BLaER1 treated with 17β-estradiol and CSF1 and Interleukin-3, amounts not matched to agents 10 nM and 100 nM (cell line): ENCODE results near the gene CCDC106.
A peak's percentile ranks its signal among the peaks of the same experiment; 100 is the strongest.

Experiments used
- H3K27ac ChIP-seq, 11 experiments: shearing (Covaris generic); formaldehyde crosslinking; 2 replicates each; pipeline ENCODE4 v1.8.1; 2022
- H3K27me3 ChIP-seq, 11 experiments: shearing (Covaris generic); formaldehyde crosslinking; 2 replicates each; pipeline ENCODE4 v1.8.1; 2022
- H3K36me3 ChIP-seq, 11 experiments: shearing (Covaris generic); formaldehyde crosslinking; 2 replicates each; pipeline ENCODE4 v1.8.1; 2022
- H3K4me1 ChIP-seq, 10 experiments: shearing (Covaris generic); formaldehyde crosslinking; 2 replicates each; pipeline ENCODE4 v1.8.1; 2022
- H3K4me2 ChIP-seq, 11 experiments: shearing (Covaris generic); formaldehyde crosslinking; 2 replicates each; pipeline ENCODE4 v1.8.1; 2022
- H3K4me3 ChIP-seq, 10 experiments: shearing (Covaris generic); formaldehyde crosslinking; 2 replicates each; pipeline ENCODE4 v1.8.1; 2022
- H3K9ac ChIP-seq, 11 experiments: shearing (Covaris generic); formaldehyde crosslinking; 2 replicates each; pipeline ENCODE4 v1.8.1; 2022
- H3K9me3 ChIP-seq, 11 experiments: shearing (Covaris generic); formaldehyde crosslinking; replicated peaks in 1 of 11; 2 replicates each; pipeline ENCODE4 v1.8.1; 2022
- H4K20me1 ChIP-seq, 11 experiments: shearing (Covaris generic); formaldehyde crosslinking; 2 replicates each; pipeline ENCODE4 v1.8.1; 2022
- Cebpa-rat ChIP-seq, 11 experiments: shearing (Covaris generic); IDR thresholded peaks; 2 replicates each; pipeline ENCODE4 v1.8.1; 2022

CCDC106 gene

GRCh38 chr19:55635856-55636440 lies 12.1 kb upstream of the CCDC106 start:
- peaks cover 5 to 13% (median 8%) of the 10 kb centered on the region in 11 experiments; a peak in 11 of 22 replicates for H3K36me3 ChIP-seq
- no peaks in the 10 kb centered on the region for H3K9me3 ChIP-seq
- no peaks in the 10 kb centered on the region for H3K27me3 ChIP-seq
- TF ChIP-seq Cebpa-rat (IDR thresholded peaks at IDR 0.05) = no peak
- H3K27ac ChIP-seq = peak overlapping the region; percentile 92 to 99 (median 95)
- peaks cover 53 to 79% (median 66%) of the 10 kb centered on the region in 10 experiments for H3K4me1 ChIP-seq
- peak overlapping the region; percentile 75 to 98 (median 91) for H3K4me3 ChIP-seq
- no peaks in the 10 kb centered on the region; a peak in 1 of 22 replicates for H4K20me1 ChIP-seq
- H3K9ac ChIP-seq = peak overlapping the region; percentile 90 to 99 (median 96)
- H3K4me2 ChIP-seq = peak overlapping the region; percentile 94 to 100 (median 97)

- Histone ChIP-seq H3K36me3 (peaks cover 5 to 13% (median 8%) of the 10 kb centered on the region in 11 experiments; a peak in 11 of 22 replicates), H3K27ac (peak overlapping the region in 3 of 11 experiments; percentile 93 to 96 (median 95); a peak in 2 of 22 replicates), H3K9me3 (no peaks in the 10 kb centered on the region), H4K20me1 (no peaks in the 10 kb centered on the region; a peak in 1 of 22 replicates), H3K27me3 (no peaks in the 10 kb centered on the region), H3K4me2 (peak overlapping the region; percentile 94 to 100 (median 97)), H3K4me1 (peaks cover 53 to 75% (median 66%) of the 10 kb centered on the region in 10 experiments), H3K9ac (peak overlapping the region in 10 of 11 experiments; percentile 90 to 99 (median 96); a peak in 18 of 22 replicates), H3K4me3 (peak overlapping the region in 7 of 10 experiments; percentile 75 to 98 (median 94); a peak in 7 of 20 replicates)
- no peak for TF ChIP-seq Cebpa-rat (IDR thresholded peaks at IDR 0.05)
Measured at GRCh38 chr19:55636723-55637122, 11.3 kb upstream of the CCDC106 start.

- no peak overlapping the region; a peak in 1 of 22 replicates for H3K27ac ChIP-seq
- H3K4me3 ChIP-seq = no peak overlapping the region
- no peaks in the 10 kb centered on the region for H3K9me3 ChIP-seq
- H3K4me1 ChIP-seq = peaks cover 55 to 80% (median 67%) of the 10 kb centered on the region in 10 experiments
- H3K9ac ChIP-seq = peak overlapping the region in 4 of 11 experiments; percentile 9 to 97 (median 94); a peak in 4 of 22 replicates
- no peak for TF ChIP-seq Cebpa-rat (IDR thresholded peaks at IDR 0.05)
- peaks cover 5 to 13% (median 8%) of the 10 kb centered on the region in 11 experiments; a peak in 11 of 22 replicates for H3K36me3 ChIP-seq
- peak overlapping the region in 9 of 11 experiments; percentile 8 to 100 (median 97); a peak in 13 of 22 replicates for H3K4me2 ChIP-seq
- no peaks in the 10 kb centered on the region for H3K27me3 ChIP-seq
- H4K20me1 ChIP-seq = peaks cover 0 to 6% (median 0%) of the 10 kb centered on the region in 11 experiments; a peak in 3 of 22 replicates
Measured at GRCh38 chr19:55637534-55637933, 10.5 kb upstream of the CCDC106 start.

- Histone ChIP-seq H4K20me1 (peaks cover 0 to 11% (median 0%) of the 10 kb centered on the region in 11 experiments; a peak in 3 of 22 replicates), H3K4me3 (0 out of 20 replicates have a peak overlapping the region, but pooled peaks of 1 of the 10 experiments have one; percentile 8), H3K4me1 (peaks cover 56 to 74% (median 65%) of the 10 kb centered on the region in 10 experiments), H3K9ac (peak overlapping the region in 3 of 11 experiments; percentile 15 to 95 (median 24); a peak in 3 of 22 replicates), H3K27me3 (no peaks in the 10 kb centered on the region), H3K9me3 (no peaks in the 10 kb centered on the region), H3K36me3 (peaks cover 5 to 13% (median 8%) of the 10 kb centered on the region in 11 experiments; a peak in 11 of 22 replicates), H3K27ac (peak overlapping the region in 5 of 11 experiments; percentile 32 to 90 (median 86); a peak in 3 of 22 replicates), H3K4me2 (peak overlapping the region; percentile 95 to 100 (median 100); a peak in 21 of 22 replicates)
- TF ChIP-seq Cebpa-rat (IDR thresholded peaks at IDR 0.05) = no peak
Measured at GRCh38 chr19:55638864-55639359, 9.1 kb upstream of the CCDC106 start.

- H3K4me2 ChIP-seq = peak overlapping the region; percentile 95 to 100 (median 100)
- H3K36me3 ChIP-seq = peaks cover 12 to 22% (median 16%) of the 10 kb centered on the region in 11 experiments
- no peaks in the 10 kb centered on the region for H3K27me3 ChIP-seq
- TF ChIP-seq Cebpa-rat (IDR thresholded peaks at IDR 0.05) = no peak
- peak overlapping the region; percentile 60 to 92 (median 86); a peak in 21 of 22 replicates for H3K27ac ChIP-seq
- peaks cover 60 to 78% (median 69%) of the 10 kb centered on the region in 10 experiments for H3K4me1 ChIP-seq
- H3K9ac ChIP-seq = peak overlapping the region; percentile 83 to 97 (median 89)
- no peaks in the 10 kb centered on the region for H3K9me3 ChIP-seq
- H3K4me3 ChIP-seq = peak overlapping the region; percentile 78 to 91 (median 87)
- peaks cover 0 to 21% (median 10%) of the 10 kb centered on the region in 11 experiments; a peak in 12 of 22 replicates for H4K20me1 ChIP-seq
Measured at GRCh38 chr19:55640043-55640576, 7.9 kb upstream of the CCDC106 start.

GRCh38 chr19:55640577-55641425 lies 7.2 kb upstream of the CCDC106 start, which contains the start of gene ZNF580:
Gene ZNF580, plus strand, starts transcription at chr19:55641002. Its CDS starts 1,507 bp downstream, at chr19:55642509.
- Histone ChIP-seq H3K9me3 (no peaks in the 10 kb centered on the region), H3K36me3 (peaks cover 18 to 29% (median 23%) of the 10 kb centered on the region in 11 experiments), H3K4me1 (peaks cover 60 to 79% (median 73%) of the 10 kb centered on the region in 10 experiments), H3K9ac (peak within 1 kb of the TSS; percentile 83 to 97 (median 89)), H3K27ac (peak within 1 kb of the TSS; percentile 60 to 92 (median 86)), H3K4me3 (peak within 1 kb of the TSS; percentile 78 to 91 (median 87)), H3K27me3 (no peaks in the 10 kb centered on the region), H4K20me1 (peaks cover 0 to 28% (median 15%) of the 10 kb centered on the region in 11 experiments; a peak in 12 of 22 replicates), H3K4me2 (peak within 1 kb of the TSS; percentile 95 to 100 (median 100))
- TF ChIP-seq Cebpa-rat (IDR thresholded peaks at IDR 0.05) = no peak

- H4K20me1 ChIP-seq = peaks cover 0 to 35% (median 16%) of the 10 kb centered on the region in 11 experiments; a peak in 14 of 22 replicates
- peak overlapping the region; percentile 83 to 97 (median 89) for H3K9ac ChIP-seq
- H3K9me3 ChIP-seq = no peaks in the 10 kb centered on the region
- peak overlapping the region; percentile 60 to 92 (median 86) for H3K27ac ChIP-seq
- H3K4me1 ChIP-seq = peaks cover 60 to 79% (median 72%) of the 10 kb centered on the region in 10 experiments
- H3K36me3 ChIP-seq = peaks cover 22 to 36% (median 28%) of the 10 kb centered on the region in 11 experiments
- H3K4me3 ChIP-seq = peak overlapping the region; percentile 78 to 91 (median 87)
- no peak for TF ChIP-seq Cebpa-rat (IDR thresholded peaks at IDR 0.05)
- peak overlapping the region; percentile 95 to 100 (median 100) for H3K4me2 ChIP-seq
- no peaks in the 10 kb centered on the region for H3K27me3 ChIP-seq
Measured at GRCh38 chr19:55641426-55642152, 6.4 kb upstream of the CCDC106 start.
